Right hindlimb (tissue), 1 donor: ENCODE measurements around the gene DNAL4.

Experiments
- DNase-seq: peaks from one replicate; pipeline ENCODE4 v3.0.0-alpha.2; 2018

DNAL4 gene

GRCh38 chr22:38784035-38784434 is 9.9 kb downstream of the DNAL4 start:
- DNase-seq, result no peak

- peak; percentile 44 for DNase-seq
Observed at GRCh38 chr22:38783095-38783615, 10.8 kb downstream of the DNAL4 start.

GRCh38 chr22:38782402-38783094 is 11.4 kb downstream of the DNAL4 start:
- no peak for DNase-seq

GRCh38 chr22:38781033-38781432 is 12.9 kb downstream of the DNAL4 start:
- no peak for DNase-seq

GRCh38 chr22:38777087-38777671 is 16.8 kb downstream of the DNAL4 start:
- DNase-seq, result no peak

DNA sequence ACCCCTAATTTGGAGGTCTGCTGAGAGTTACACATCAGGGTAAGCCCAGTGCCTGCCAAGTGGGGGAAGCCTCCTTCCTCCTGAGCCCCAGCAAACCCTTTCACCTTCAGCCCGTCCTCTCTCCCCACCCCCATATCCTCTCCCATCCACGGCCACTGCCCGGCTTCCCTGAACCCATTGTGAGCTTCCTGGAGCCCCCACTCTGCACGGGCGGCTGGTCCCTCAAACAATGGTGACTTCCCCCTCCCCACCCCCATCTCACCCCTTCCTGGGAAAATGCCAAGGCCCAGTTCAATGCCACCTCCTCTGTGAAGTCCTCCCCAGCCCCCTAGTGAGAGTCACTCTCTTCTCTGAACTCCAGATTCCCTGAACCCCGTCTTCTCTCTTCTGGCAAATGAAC is 17.9 kb downstream of the DNAL4 start:
- no peak for DNase-seq

DNA sequence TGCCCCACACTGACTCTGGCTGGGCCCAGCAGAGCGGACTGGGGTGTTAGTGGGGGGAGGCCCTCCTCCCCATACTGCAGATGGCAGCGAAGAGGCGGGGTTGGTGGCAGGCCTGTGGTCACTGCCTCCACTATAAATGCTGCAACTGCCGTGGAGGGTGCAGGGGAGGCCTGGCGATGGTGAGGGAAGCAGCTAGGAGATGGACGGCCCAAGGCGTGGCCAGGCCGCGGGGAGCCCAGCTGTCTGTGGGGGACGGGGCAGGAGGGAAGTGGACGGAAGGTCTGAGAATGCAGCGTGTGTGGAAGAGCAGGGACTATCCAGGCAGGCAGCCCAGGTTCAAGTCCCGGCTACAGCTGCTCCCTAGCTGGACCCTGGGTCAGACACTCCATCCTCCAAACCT is 18.3 kb downstream of the DNAL4 start:
- DNase-seq, result no peak

- DNase-seq, result no peak
Observed at GRCh38 chr22:38774496-38775166, 19.3 kb downstream of the DNAL4 start.

GRCh38 chr22:38773363-38773946 is 20.5 kb downstream of the DNAL4 start:
- DNase-seq, result no peak

DNA sequence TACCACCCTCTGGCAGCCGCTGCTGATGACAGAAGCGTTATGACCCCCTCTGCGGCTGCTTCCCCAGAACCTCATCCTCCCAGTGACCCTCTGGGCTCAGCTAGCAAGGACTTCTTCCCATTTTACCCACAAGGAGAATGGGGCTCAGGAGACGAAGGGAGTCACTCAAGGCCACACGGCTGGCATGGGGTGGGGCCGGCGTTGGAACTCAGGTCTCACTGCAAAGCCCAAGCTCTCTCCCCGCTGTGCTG is 21.4 kb downstream of the DNAL4 start:
- no peak for DNase-seq

GRCh38 chr22:38770257-38770949 is 23.5 kb downstream of the DNAL4 start:
- no peak for DNase-seq

GRCh38 chr22:38768036-38768435 is 25.9 kb downstream of the DNAL4 start:
- DNase-seq, result no peak

- no peak for DNase-seq
Observed at GRCh38 chr22:38767313-38767712, 26.6 kb downstream of the DNAL4 start.

DNA sequence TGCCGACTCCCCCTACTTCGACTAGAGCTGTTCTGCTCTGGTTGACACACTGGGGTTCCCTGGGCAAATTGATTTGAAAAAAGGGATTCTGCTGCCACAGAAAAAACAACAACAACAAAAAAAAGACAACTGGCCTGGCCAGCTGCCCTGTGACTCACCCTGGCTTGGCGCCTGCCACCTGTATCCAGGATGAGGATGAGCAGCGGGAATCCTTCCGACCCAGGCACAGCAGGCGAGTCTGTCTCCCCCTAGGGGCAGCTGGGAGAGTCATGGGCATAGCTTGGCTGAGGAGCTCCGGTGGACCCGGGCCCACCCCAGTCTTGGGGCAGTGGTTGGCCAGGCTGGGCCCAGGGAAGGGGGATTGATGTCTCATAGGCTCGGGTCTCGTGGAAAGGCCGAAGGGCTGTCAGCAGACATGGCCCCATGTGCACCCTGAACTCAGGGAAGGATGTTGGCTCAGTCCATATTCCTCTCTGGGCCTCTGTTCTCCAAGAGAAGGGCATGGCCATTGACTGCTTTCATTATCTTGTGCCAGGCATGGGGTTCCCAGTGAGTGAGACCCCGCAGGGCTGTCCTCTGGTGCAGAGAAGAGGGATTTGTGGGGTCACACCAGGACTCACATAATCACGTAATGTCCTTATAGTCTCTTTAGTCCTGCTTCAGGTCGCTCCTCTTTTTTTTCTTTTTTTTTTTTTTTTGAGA is 27.7 kb downstream of the DNAL4 start:
- DNase-seq, result peak; percentile 62

DNA sequence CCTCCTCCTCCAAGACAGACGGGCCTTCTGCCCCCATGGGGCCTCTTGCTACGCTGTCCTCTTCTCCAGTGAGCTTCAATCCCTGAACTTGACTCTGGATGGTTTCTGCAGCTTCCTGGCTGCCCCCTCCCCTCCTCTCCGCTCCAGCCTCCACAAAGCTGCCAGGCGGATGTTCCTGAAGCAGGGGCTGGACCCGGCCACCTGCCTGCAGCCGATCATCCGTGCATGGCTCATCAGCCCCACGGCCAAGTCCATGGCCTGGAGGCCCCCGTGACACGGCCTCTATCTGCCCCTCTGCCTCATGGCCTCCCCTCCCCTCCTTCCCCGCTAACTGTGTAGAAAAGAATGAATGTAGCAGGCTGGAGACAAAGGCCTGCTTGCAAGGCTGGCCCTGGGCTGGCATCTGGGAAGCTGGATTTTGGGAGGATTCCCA is 31.4 kb downstream of the DNAL4 start:
- DNase-seq, result no peak

GRCh38 chr22:38761202-38762162 is 32.5 kb downstream of the DNAL4 start:
- DNase-seq, result no peak

- no peak for DNase-seq
Observed at GRCh38 chr22:38760477-38761201, 33.3 kb downstream of the DNAL4 start.

- DNase-seq, result no peak
Observed at GRCh38 chr22:38759005-38759404, 34.9 kb downstream of the DNAL4 start.

DNA sequence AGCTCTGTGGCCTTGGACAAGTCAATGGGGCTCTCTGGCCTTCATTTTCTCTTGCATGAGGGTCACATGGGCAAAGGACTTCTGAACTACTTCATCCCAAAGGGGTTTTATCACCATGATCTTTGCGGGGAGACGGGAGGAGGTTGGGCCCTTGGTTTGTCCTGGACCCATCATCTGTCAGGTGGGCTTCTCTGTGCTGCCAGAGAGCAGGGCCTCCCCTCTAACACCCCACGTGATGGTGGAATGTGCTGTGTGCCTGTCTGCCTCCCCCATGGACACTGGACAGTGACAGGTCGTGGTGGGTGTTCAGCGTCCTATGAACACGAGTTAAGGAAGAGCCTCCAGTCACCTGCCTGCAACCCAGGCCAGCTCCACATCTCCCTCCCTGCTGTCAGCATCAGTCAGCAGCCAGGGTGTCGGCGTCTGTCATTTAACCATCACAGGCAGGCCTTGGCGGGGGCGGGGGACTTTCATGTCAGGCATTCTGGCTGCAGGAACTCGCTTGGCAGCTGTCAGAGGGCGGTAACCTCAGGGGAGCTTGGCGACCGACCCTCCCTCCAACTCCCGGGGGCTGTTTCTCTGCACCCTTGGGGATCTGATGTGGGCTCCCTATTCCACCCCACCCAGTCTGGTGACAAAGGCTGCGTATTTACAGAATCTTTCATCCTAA is 35.5 kb downstream of the DNAL4 start:
- DNase-seq, result no peak

- DNase-seq, result no peak
Observed at GRCh38 chr22:38757464-38757757, 36.5 kb downstream of the DNAL4 start.
